SK-N-SH treated with all-trans-retinoic acid at 6 μM for 48 hours (cell line): Measurements from ENCODE around the gene PSMA3.

Experiments
- ATAC-seq: fragments of 200-7000 bp; cut with Tn5 transposase; 3 replicates; pipeline ENCODE4 v1.9.1; 2020; ENCODE audit warnings: mild to moderate bottlenecking, moderate library complexity
- ARNTL ChIP-seq: fragments of 450-650 bp; formaldehyde crosslinking; IDR thresholded peaks from 2 replicates; pipeline ENCODE4 v1.5.0; 2020; ENCODE audit warnings: low read depth, mild to moderate bottlenecking, moderate library complexity, borderline replicate concordance
- BACH2 ChIP-seq: fragments of 250-450 bp; sonication (Bioruptor Pico); IDR thresholded peaks from 2 replicates; pipeline ENCODE4 v1.9.0; 2021; ENCODE audit warnings: mild to moderate bottlenecking, borderline replicate concordance
- CREB5 ChIP-seq: fragments of 250-450 bp; sonication (Bioruptor Pico); IDR thresholded peaks from 2 replicates; pipeline ENCODE4 v1.5.1; 2020; ENCODE audit warnings: low read depth, mild to moderate bottlenecking, moderate library complexity
- CSDC2 ChIP-seq: fragments of 250-450 bp; sonication (Bioruptor Pico); IDR thresholded peaks from 2 replicates; pipeline ENCODE4 v1.5.0; 2020; ENCODE audit warnings: mild to moderate bottlenecking, moderate library complexity
- CSRNP3 ChIP-seq: fragments of 250-450 bp; sonication (Bioruptor Pico); IDR thresholded peaks from 2 replicates; pipeline ENCODE4 v1.5.1; 2021; ENCODE audit warnings: mild to moderate bottlenecking, moderate library complexity
- ESRRG ChIP-seq: fragments of 250-450 bp; sonication (Bioruptor Pico); IDR thresholded peaks from 2 replicates; pipeline ENCODE4 v1.6.1; 2021; ENCODE audit warnings: mild to moderate bottlenecking
- GLIS3 ChIP-seq: fragments of 250-450 bp; sonication (Bioruptor Pico); IDR thresholded peaks from 2 replicates; pipeline ENCODE4 v1.5.0; 2020; ENCODE audit warnings: mild to moderate bottlenecking, moderate library complexity
- ISL1 ChIP-seq: fragments of 250-450 bp; sonication (Bioruptor Pico); IDR thresholded peaks from 2 replicates; pipeline ENCODE4 v2.1.2; 2022; ENCODE audit warnings: mild to moderate bottlenecking, moderate library complexity
- OSR1 ChIP-seq: fragments of 250-450 bp; sonication (Bioruptor Pico); IDR thresholded peaks from 2 replicates; pipeline ENCODE4 v1.8.0; 2022; ENCODE audit warnings: moderate library complexity, mild to moderate bottlenecking, inconsistent platforms
- PATZ1 ChIP-seq: fragments of 250-450 bp; sonication (Bioruptor Pico); IDR thresholded peaks from 2 replicates; pipeline ENCODE4 v1.8.0; 2020; ENCODE audit warnings: mild to moderate bottlenecking, moderate library complexity, borderline replicate concordance
- POU6F1 ChIP-seq: fragments of 250-450 bp; sonication (Bioruptor Pico); IDR thresholded peaks from 2 replicates; pipeline ENCODE4 v1.8.0; 2021; ENCODE audit warnings: low read depth, mild to moderate bottlenecking, moderate library complexity, borderline replicate concordance
- PPARA ChIP-seq: fragments of 250-450 bp; sonication (Bioruptor Pico); IDR thresholded peaks from 2 replicates; pipeline ENCODE4 v1.5.0; 2020; ENCODE audit warnings: mild to moderate bottlenecking, borderline replicate concordance
- RARB ChIP-seq: fragments of 250-450 bp; sonication (Bioruptor Pico); IDR thresholded peaks from 2 replicates; pipeline ENCODE4 v1.8.0; 2021; ENCODE audit warnings: mild to moderate bottlenecking, moderate library complexity
- ZC3H10 ChIP-seq: fragments of 250-450 bp; sonication (Bioruptor Pico); IDR thresholded peaks from 2 replicates; pipeline ENCODE4 v1.5.1; 2021; ENCODE audit warnings: mild to moderate bottlenecking, moderate library complexity
- ZFP3 ChIP-seq: fragments of 250-450 bp; sonication (Bioruptor Pico); IDR thresholded peaks from 2 replicates; pipeline ENCODE4 v1.5.0; 2020; ENCODE audit warnings: mild to moderate bottlenecking, moderate library complexity
- ZFP30 ChIP-seq: fragments of 450-650 bp; formaldehyde crosslinking; IDR thresholded peaks from 2 replicates; pipeline ENCODE4 v1.5.0; 2022; ENCODE audit warnings: mild to moderate bottlenecking, moderate library complexity
- ZNF70 ChIP-seq: fragments of 450-650 bp; formaldehyde crosslinking; IDR thresholded peaks from 2 replicates; pipeline ENCODE4 v1.5.0; 2020; ENCODE audit warnings: mild to moderate bottlenecking, moderate library complexity

Gene PSMA3

GRCh38 chr14:58216544-58216943, 28.1 kb upstream of the PSMA3 start:
- no peak for ATAC-seq
- TF ChIP-seq RARB (CRISPR knock-in tag): no peak

- no peak for ATAC-seq
- TF ChIP-seq RARB (CRISPR knock-in tag): no peak
- no peak for TF ChIP-seq CSRNP3 (CRISPR knock-in tag)
- TF ChIP-seq ESRRG (CRISPR knock-in tag): no peak
- TF ChIP-seq BACH2 (CRISPR knock-in tag): no peak
- no peak for TF ChIP-seq ARNTL (CRISPR knock-in tag)
- TF ChIP-seq ZFP3 (CRISPR knock-in tag): no peak
- TF ChIP-seq OSR1 (CRISPR knock-in tag): no peak
- no peak for TF ChIP-seq ZFP30 (CRISPR knock-in tag)
- no peak for TF ChIP-seq GLIS3 (CRISPR knock-in tag)
- TF ChIP-seq, all 23 proteins: peak for 0
These were observed 17.4 kb upstream of the PSMA3 start for GRCh38 chr14:58227096-58227819.

GRCh38 chr14:58238252-58239243, 6.1 kb upstream of the PSMA3 start:
- peak; percentile 7 for ATAC-seq

GRCh38 chr14:58239244-58240195, 5.1 kb upstream of the PSMA3 start:
- TF ChIP-seq PPARA (CRISPR knock-in tag) (no peak), CREB5 (CRISPR knock-in tag) (no peak), ZC3H10 (CRISPR knock-in tag) (no peak), POU6F1 (CRISPR knock-in tag) (no peak)
- ATAC-seq: peak; percentile 71

More at GRCh38 chr14:58238252-58239243, 6.1 kb upstream of the PSMA3 start:
- no peak for TF ChIP-seq ARNTL (CRISPR knock-in tag)
- no peak for TF ChIP-seq CSDC2
- TF ChIP-seq, all 23 proteins: peak for 0

- TF ChIP-seq CSRNP3 (CRISPR knock-in tag) (0 out of 2 replicates have a peak, but pooled peaks have one; percentile 22), RARB (CRISPR knock-in tag) (no peak), PATZ1 (no peak), ISL1 (CRISPR knock-in tag) (no peak), ZC3H10 (CRISPR knock-in tag) (no peak), ZFP3 (CRISPR knock-in tag) (no peak), PPARA (CRISPR knock-in tag) (no peak), CSDC2 (no peak), ZNF70 (CRISPR knock-in tag) (peak; percentile 22; the same call in 1 of the 2 replicates)
- peak; percentile 45 for ATAC-seq
These were observed 670 bp upstream of the PSMA3 start for GRCh38 chr14:58243790-58244555.
